ENCODE measurements around the gene C2orf49. TPM values are rescaled to one million over a fixed set of nuclear protein-coding genes. Genes with fewer than 3 reads are reported as not detected.

C2orf49 gene
- total RNA-seq = 9.1 and 36.7 TPM in 2 replicates

DNA sequence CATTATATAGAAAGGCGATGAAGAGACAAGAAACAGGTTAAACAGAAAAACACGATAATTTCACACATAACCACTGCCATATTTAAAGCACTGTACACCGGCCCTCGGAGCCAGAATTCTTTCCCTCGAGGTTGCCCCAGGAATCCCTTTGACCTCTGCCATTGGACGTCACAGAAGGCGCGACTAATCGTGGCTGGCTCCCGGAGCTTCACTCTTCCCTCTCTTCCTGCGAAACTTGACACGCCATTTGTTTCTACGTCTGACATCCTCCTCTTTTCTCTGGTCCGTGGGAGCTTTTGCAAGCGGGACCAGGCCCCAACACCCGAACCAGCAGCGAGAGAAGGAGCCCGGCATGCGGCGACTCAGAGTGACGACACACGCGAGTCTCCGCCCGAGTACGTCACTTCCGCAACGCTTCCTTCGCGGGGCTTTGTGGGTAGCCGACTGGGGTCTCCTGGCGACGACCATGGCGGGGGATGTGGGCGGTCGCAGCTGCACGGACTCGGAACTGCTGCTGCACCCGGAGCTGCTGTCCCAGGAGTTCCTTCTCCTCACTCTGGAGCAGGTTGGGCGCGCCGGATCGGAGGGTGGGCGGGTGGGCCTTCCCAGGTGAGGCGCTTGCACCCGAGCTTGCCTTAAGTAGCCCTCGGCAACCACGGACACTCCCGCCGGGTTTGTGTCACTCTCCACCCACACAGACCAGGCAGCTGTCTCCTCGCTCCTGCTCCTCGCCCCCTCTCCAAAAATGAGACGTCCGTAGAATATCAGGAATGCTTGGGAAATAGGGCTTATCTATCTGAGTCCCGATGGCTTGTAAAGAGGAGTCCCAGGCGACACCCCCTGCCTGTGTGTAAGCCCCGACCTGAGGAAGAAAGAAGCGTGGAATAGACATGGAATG, at the start of gene C2orf49:
Gene C2orf49 (plus strand): TSS at position 419 of the 898 bp plus-strand sequence. CDS start 48 bp downstream, at position 467.

DNA sequence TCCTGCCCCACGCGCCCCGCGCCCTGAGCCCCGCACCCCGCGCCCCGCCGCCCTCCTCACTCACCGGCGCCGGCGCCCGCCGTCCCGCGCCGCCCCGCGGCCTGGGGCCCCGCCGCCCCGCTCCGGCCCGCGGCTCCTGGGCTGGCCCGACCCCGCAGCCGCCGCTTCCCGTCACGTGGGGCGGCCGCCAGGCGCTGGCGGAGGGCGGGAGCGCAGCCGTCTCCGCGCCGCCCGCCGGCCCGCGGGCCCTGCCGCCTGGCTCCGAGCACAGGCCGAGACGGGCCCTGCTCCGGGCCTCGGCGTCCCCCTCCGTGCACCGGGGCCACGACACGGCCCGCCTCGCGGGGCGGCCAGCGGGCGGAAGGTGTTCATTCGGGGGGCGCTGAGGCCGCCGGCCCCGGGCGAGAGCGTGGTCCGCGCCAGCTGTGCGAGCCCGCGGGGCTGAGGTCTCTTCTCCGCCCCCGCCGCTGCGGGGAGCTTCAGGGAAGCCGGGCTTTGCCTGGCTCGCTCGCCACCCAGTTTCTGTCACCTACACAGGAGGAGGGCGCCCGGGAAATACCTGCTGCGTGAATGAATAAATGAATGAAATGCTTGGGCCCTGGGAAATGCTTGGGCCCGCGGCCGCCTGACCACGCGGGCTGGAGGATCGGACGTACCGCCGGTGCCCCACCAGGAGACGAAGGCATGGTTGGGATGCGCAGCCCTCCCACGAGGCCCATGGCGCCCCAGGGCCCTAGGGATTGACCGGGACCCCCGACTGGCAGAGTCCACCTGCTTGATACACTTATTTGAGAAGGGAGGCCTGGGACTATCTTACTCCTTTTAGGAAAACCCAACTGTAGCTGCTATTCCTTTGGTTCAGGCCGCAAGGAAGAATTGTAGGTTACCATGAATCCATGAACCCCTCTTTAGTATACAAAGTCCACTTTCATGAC, 7.5 kb upstream of the C2orf49 start, which contains the start of gene TGFBRAP1:
Gene TGFBRAP1 (minus strand): TSS at position 175 of the 935 bp plus-strand sequence. CDS start 21,434 bp downstream, outside the sequence.

DNA sequence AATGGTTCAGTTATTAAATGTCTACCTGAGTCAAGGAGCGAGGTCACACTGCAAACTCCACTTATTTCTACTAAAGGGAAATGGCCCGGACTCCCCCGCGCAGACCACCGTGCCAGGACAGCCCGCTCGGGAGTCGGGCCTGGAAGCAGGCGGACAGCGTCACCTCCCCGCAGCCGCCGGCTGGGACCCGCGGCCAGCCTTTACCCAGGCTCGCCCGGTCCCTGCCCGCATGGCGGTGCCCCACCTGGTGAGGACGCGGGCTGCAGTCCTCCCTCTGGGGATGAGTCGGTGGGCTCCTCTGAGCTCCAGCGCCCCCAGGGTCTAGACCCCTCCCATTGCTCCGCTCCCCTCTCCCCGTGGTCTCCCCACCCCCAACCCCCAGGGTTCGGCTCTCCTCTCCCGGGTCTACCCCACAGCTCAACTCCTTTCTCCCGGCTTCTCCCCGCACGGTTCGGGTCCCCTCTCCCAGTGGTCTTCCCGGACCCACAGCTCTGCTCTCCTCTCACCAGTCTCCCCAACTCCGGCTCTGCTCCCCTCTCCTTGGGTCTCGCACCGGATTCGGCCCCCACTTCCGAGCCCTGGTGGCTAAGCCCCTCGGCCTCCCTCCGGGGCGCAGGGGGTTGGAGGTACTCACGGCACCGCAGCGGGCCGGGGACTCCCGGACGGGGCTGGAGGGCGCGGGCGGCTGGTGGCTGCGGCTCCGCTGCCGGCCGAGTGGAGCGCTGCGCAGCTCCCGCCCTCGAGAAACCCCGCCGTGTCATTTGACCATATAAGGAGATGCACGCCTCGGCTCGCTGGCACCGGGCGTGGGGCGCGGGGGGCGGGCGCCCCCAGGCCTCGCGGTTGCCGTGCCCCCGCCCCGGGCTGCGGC, 61.2 kb downstream of the C2orf49 start, which contains the start of gene FHL2:
Gene FHL2 (minus strand): TSS at position 716 of the 871 bp plus-strand sequence. CDS start 12,535 bp downstream, outside the sequence.

Other genes starting within 250 kb of the C2orf49 start
- not detected in 2 replicates for gene GPR45, start 95.8 kb upstream of the C2orf49 start, total RNA-seq
- gene TGFBRAP1, start 7.8 kb upstream of the C2orf49 start, total RNA-seq = 12.2 and 13.0 TPM in 2 replicates
- 240 and 443 TPM in 2 replicates for gene FHL2, start 61.5 kb downstream of the C2orf49 start, total RNA-seq